HL-60 (cell line): Measurements from ENCODE around the gene RPN2.

Experiments used
- DNase-seq, 2 experiments: peaks; one replicate each; pipeline ENCODE4 v3.0.0-alpha.2; 2010 to 2020; ENCODE audit warnings: low read depth in 1 of 2, low spot score in 1 of 2
- H3K27ac ChIP-seq: fragments of 250-450 bp; sonication (Bioruptor Pico); replicated peaks from 2 replicates; pipeline ENCODE4 v1.5.1; 2020; ENCODE audit warnings: mild to moderate bottlenecking, moderate library complexity
- H3K27me3 ChIP-seq: fragments of 250-450 bp; sonication (Bioruptor Pico); 2 replicates; pipeline ENCODE4 v1.5.1; 2021; ENCODE audit warnings: mild to moderate bottlenecking, moderate library complexity; ENCODE audit not compliant: insufficient read depth, poor library complexity, severe bottlenecking
- H3K4me3 ChIP-seq: replicated peaks from 2 replicates; pipeline ENCODE4 v1.5.1; 2011; ENCODE audit warnings: mild to moderate bottlenecking, control low read depth, low read length; ENCODE audit not compliant: insufficient read depth
- GABPA ChIP-seq: IDR thresholded peaks from 2 replicates; pipeline ENCODE4 v1.6.1; 2012; ENCODE audit warnings: low read depth
- POLR2AphosphoS5 ChIP-seq: IDR thresholded peaks from 2 replicates; pipeline ENCODE4 v1.6.1; 2012; ENCODE audit warnings: low read depth
- REST ChIP-seq: IDR thresholded peaks from 2 replicates; pipeline ENCODE4 v1.6.1; 2012; ENCODE audit warnings: low read depth; ENCODE audit not compliant: insufficient replicate concordance
- SPI1 ChIP-seq: IDR thresholded peaks from 2 replicates; pipeline ENCODE4 v1.6.1; 2012; ENCODE audit warnings: low read depth, mild to moderate bottlenecking, borderline replicate concordance
- TF ChIP-seq, protein P1 (sequence below): IDR thresholded peaks from one replicate; pipeline ENCODE4 v1.5.1; 2011; ENCODE audit warnings: low read length, control low read depth, inconsistent platforms; ENCODE audit not compliant: insufficient read depth

The RPN2 gene

DNA sequence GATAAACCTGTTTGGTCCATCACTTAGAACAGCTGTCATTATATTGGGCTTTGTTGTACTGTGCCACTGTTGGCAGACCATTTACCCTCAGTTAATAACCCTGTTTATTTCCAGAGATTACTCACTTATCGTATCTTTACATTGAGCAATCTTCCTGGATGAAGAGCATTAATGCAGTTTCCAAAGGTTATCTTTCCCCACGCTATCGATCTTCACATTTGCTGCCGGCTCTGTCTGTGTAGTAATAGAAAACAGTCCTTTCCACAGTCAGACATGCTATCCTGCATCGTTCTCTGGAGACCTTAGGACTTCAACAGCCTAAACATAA is 55.1 kb downstream of the RPN2 start:
- DNase-seq: no peak
- H3K27ac ChIP-seq: no peak overlapping the region
- TF ChIP-seq REST (no peak), GABPA (no peak), SPI1 (no peak)
- TF ChIP-seq, protein P1, sequence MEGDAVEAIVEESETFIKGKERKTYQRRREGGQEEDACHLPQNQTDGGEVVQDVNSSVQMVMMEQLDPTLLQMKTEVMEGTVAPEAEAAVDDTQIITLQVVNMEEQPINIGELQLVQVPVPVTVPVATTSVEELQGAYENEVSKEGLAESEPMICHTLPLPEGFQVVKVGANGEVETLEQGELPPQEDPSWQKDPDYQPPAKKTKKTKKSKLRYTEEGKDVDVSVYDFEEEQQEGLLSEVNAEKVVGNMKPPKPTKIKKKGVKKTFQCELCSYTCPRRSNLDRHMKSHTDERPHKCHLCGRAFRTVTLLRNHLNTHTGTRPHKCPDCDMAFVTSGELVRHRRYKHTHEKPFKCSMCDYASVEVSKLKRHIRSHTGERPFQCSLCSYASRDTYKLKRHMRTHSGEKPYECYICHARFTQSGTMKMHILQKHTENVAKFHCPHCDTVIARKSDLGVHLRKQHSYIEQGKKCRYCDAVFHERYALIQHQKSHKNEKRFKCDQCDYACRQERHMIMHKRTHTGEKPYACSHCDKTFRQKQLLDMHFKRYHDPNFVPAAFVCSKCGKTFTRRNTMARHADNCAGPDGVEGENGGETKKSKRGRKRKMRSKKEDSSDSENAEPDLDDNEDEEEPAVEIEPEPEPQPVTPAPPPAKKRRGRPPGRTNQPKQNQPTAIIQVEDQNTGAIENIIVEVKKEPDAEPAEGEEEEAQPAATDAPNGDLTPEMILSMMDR: no peak
- no peak overlapping the region for H3K4me3 ChIP-seq
- no peaks in the 10 kb centered on the region for H3K27me3 ChIP-seq

DNA sequence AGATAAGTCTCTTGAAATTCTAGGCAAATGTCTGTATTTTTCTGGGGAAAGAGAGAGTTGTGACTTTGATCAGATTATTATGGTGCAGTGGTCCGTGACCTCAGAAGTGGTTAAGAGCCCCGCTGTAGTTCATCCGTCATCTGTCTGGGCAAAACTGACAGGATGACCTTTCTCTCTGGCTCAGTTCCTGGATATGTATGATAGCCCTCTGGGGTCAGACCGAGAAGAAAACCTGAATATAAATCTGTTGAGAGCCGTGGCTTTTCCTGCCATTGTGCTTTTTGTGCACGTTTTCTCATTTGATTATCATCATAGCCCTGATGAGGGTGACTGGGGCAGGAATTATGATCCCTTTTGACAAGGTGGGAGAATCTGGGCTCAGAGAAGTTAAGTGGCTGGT is 55.9 kb downstream of the RPN2 start:
- Histone ChIP-seq H3K27me3 (no peaks in the 10 kb centered on the region), H3K4me3 (no peak overlapping the region), H3K27ac (no peak overlapping the region)
- TF ChIP-seq POLR2AphosphoS5 (no peak), SPI1 (no peak), REST (no peak), GABPA (no peak)
- TF ChIP-seq, protein P1: no peak
- DNase-seq: no peak

- no peaks in the 10 kb centered on the region for H3K27me3 ChIP-seq
- no peak for DNase-seq
- no peak overlapping the region for H3K27ac ChIP-seq
- TF ChIP-seq POLR2AphosphoS5 (no peak), GABPA (no peak), SPI1 (no peak), REST (no peak)
- TF ChIP-seq, protein P1: no peak
- H3K4me3 ChIP-seq: no peak overlapping the region
Observed at GRCh38 chr20:37236462-37236861, 57.3 kb downstream of the RPN2 start.
